Erythroblast (primary cell): ENCODE data around the gene FRMD3.

Source experiments
- GATA1 ChIP-seq: IDR thresholded peaks from 2 replicates; pipeline ENCODE4 v1.6.1; 2011; ENCODE audit warnings: low read depth, mild to moderate bottlenecking, control low read depth, low read length, moderate library complexity
- POLR2A ChIP-seq: IDR thresholded peaks from 2 replicates; pipeline ENCODE4 v1.6.1; 2011; ENCODE audit warnings: mild to moderate bottlenecking, low read length

DNA sequence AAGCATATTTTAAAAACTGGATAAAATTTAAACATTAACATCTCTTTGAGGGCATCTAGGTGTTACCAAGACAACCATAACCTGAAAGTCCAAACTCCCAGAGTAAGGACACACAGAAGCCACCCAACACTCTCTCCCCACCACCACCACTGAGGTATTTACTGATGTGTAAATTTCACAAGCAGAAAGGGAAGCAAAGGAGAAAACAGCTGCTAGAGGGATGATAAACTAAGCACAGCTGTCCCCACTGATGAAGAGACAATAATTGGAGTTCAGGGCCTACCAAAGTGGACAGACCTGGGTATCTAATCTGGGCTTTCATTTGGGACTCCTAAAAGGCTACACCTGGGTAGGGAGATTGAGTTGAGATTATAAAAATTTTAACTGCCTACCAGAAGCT, 63.6 kb downstream of the FRMD3 start:
- TF ChIP-seq POLR2A (no peak), GATA1 (no peak)
